ENCODE measurements around the gene SLIT3. TPM values are rescaled to one million over a fixed set of nuclear protein-coding genes. Genes with fewer than 3 reads are reported as not detected.

SLIT3 gene
- total and polyA plus RNA-seq, 4 donors: 18.1 to 22.5 (median 19.5) TPM

DNA sequence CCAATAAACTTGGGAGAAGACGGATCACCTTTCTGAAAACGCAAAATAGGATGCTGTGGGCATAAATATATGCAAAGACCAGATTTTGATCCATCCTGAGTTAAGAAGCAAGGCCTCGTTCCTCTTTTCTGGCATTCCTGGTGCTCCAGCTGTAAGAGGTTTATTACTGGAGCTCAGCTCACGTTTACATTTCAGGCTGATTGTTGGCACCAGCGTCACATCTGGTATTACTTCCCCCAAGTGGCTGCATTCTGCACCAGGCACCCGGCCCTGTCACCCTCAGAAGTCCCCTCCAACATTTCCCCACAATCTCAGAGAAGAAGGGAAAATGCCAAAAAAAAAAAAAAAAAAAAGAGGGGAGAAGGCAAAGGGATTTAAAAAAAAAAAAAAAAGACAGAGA lies 348.7 kb downstream of the SLIT3 start:
- H3K27me3 ChIP-seq (ENCODE audit: control insufficient read depth, insufficient read depth, low read length): no peaks in the 10 kb centered on the region
- H3K9me3 ChIP-seq (ENCODE audit: control insufficient read depth, insufficient read depth, low read length): no peaks in the 10 kb centered on the region
- H3K4me1 ChIP-seq (ENCODE audit: control insufficient read depth, insufficient read depth, low read length): peaks cover 6% of the 10 kb centered on the region
- H3K36me3 ChIP-seq (ENCODE audit: control insufficient read depth, insufficient read depth, low read length): no peaks in the 10 kb centered on the region
- H3K4me3 ChIP-seq (ENCODE audit: low read depth, low read length): no peak overlapping the region
- no peak overlapping the region for H3K27ac ChIP-seq (ENCODE audit: low read depth, low read length)
- WGBS (ENCODE audit: insufficient coverage): 94% methylated on average over 3 of the region's 6 CpGs
- no peak for DNase-seq (ENCODE audit: low read depth in 4 of 6, low spot score in 6 of 6)

DNA sequence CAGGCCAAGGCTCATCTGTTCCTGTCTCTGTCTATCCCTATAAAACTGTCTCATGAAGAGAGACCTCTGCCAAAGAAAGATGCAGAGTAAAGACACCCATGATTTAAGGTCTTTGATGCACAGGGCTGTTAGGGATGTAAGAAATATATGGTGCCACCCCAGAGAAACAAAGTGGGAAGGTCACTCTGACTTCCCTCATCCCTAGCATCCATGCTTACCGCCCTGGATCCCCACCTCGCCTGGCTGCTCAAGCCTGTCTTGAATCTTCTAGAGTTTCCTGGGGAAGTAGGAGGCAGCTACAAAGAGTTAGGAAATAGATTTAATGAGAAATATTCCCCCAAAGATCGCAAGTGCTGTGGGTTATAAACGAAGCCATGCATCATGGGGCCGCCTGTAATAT lies 349.2 kb downstream of the SLIT3 start:
- 90% methylated on average over 3 of the region's 5 CpGs for WGBS (ENCODE audit: insufficient coverage)
- Histone ChIP-seq H3K27ac (ENCODE audit: low read depth, low read length) (no peak overlapping the region), H3K4me3 (ENCODE audit: low read depth, low read length) (no peak overlapping the region), H3K9me3 (ENCODE audit: control insufficient read depth, insufficient read depth, low read length) (no peaks in the 10 kb centered on the region), H3K27me3 (ENCODE audit: control insufficient read depth, insufficient read depth, low read length) (no peaks in the 10 kb centered on the region), H3K4me1 (ENCODE audit: control insufficient read depth, insufficient read depth, low read length) (peaks cover 9% of the 10 kb centered on the region), H3K36me3 (ENCODE audit: control insufficient read depth, insufficient read depth, low read length) (no peaks in the 10 kb centered on the region)
- DNase-seq (ENCODE audit: low read depth in 4 of 6, low spot score in 6 of 6): no peak

GRCh38 chr5:168951356-168951755 lies 349.6 kb downstream of the SLIT3 start:
- Histone ChIP-seq H3K27me3 (ENCODE audit: control insufficient read depth, insufficient read depth, low read length) (no peaks in the 10 kb centered on the region), H3K4me3 (ENCODE audit: low read depth, low read length) (no peak overlapping the region), H3K4me1 (ENCODE audit: control insufficient read depth, insufficient read depth, low read length) (peaks cover 9% of the 10 kb centered on the region), H3K9me3 (ENCODE audit: control insufficient read depth, insufficient read depth, low read length) (no peaks in the 10 kb centered on the region), H3K36me3 (ENCODE audit: control insufficient read depth, insufficient read depth, low read length) (no peaks in the 10 kb centered on the region), H3K27ac (ENCODE audit: low read depth, low read length) (no peak overlapping the region)
- no peak for DNase-seq (ENCODE audit: low read depth in 4 of 6, low spot score in 6 of 6)
- no CpG with 5 or more reads among the region's 1 CpG for WGBS (ENCODE audit: insufficient coverage)

DNA sequence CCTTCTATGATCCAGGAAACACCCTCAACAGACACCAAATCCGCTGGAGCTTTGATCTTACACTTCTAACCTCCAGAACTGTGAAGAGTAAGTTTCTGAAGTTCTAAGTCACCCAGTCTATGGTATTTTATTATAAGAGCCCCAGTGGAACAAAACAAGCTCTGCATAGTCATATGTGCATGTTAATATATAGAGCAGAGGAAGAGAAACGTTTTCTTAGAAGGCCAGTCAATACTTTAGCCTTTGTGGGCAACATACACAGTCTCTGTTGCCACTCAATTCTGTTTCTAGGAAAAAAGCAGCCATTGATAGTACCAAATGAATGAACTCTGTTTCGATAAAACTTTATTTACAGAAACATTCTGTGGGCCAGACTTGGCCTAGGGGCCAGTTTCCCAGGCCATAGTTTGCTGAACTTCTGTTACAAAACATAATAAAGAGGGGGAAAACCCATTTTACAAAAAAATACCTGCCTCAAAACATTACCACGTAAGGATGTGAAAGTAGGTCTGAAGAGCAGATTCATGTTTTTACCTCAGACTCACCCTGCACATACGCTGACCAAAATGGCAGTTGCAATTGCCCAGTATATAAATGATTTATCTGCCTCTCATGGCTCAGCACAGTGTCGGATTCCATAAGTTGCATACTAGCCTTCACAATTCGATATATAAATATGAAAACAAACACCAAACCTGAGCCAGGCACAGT lies 350.5 kb downstream of the SLIT3 start:
- no peak for DNase-seq (ENCODE audit: low read depth in 4 of 6, low spot score in 6 of 6)
- Histone ChIP-seq H3K4me3 (ENCODE audit: low read depth, low read length) (no peak overlapping the region), H3K9me3 (ENCODE audit: control insufficient read depth, insufficient read depth, low read length) (no peaks in the 10 kb centered on the region), H3K4me1 (ENCODE audit: control insufficient read depth, insufficient read depth, low read length) (peaks cover 7% of the 10 kb centered on the region), H3K27me3 (ENCODE audit: control insufficient read depth, insufficient read depth, low read length) (no peaks in the 10 kb centered on the region), H3K27ac (ENCODE audit: low read depth, low read length) (no peak overlapping the region), H3K36me3 (ENCODE audit: control insufficient read depth, insufficient read depth, low read length) (no peaks in the 10 kb centered on the region)
- 95% methylated on average over 3 of the region's 7 CpGs for WGBS (ENCODE audit: insufficient coverage)

DNA sequence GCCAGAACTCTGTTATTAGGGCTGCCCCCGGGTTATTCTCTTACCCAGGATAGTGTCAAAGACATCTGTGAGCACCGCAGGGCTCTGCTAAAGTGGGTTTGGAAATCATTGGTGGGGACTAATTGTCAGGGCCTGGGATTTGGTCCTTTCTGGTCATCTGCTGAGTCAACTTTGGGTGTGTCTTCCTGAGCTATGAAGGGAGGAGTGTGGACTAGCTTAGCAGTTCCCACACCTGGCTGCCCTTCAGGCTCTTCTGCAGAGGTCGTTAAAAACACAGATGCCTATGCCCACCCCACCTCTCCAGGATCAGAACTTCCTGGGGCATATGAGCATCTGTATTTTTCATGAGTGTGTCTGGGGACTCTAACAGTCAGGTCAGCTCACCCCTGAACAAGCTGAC lies 352.2 kb downstream of the SLIT3 start:
- Histone ChIP-seq H3K9me3 (ENCODE audit: control insufficient read depth, insufficient read depth, low read length) (no peaks in the 10 kb centered on the region), H3K27ac (ENCODE audit: low read depth, low read length) (no peak overlapping the region), H3K27me3 (ENCODE audit: control insufficient read depth, insufficient read depth, low read length) (no peaks in the 10 kb centered on the region), H3K4me1 (ENCODE audit: control insufficient read depth, insufficient read depth, low read length) (peaks cover 5% of the 10 kb centered on the region), H3K36me3 (ENCODE audit: control insufficient read depth, insufficient read depth, low read length) (no peaks in the 10 kb centered on the region), H3K4me3 (ENCODE audit: low read depth, low read length) (no peak overlapping the region)
- 82% methylated on average over 2 of the region's 3 CpGs for WGBS (ENCODE audit: insufficient coverage)
- no peak for DNase-seq (ENCODE audit: low read depth in 4 of 6, low spot score in 6 of 6)

- Histone ChIP-seq H3K27ac (ENCODE audit: low read depth, low read length) (no peak overlapping the region), H3K9me3 (ENCODE audit: control insufficient read depth, insufficient read depth, low read length) (no peaks in the 10 kb centered on the region), H3K36me3 (ENCODE audit: control insufficient read depth, insufficient read depth, low read length) (no peaks in the 10 kb centered on the region), H3K4me3 (ENCODE audit: low read depth, low read length) (no peak overlapping the region), H3K27me3 (ENCODE audit: control insufficient read depth, insufficient read depth, low read length) (no peaks in the 10 kb centered on the region), H3K4me1 (ENCODE audit: control insufficient read depth, insufficient read depth, low read length) (peaks cover 5% of the 10 kb centered on the region)
- DNase-seq (ENCODE audit: low read depth in 4 of 6, low spot score in 6 of 6): peak in 2 of 6 donors; percentile 62 to 69
- WGBS (ENCODE audit: insufficient coverage): 29% methylated on average over 4 of the region's 5 CpGs
Observed at GRCh38 chr5:168947212-168947868, 353.6 kb downstream of the SLIT3 start.

GRCh38 chr5:168946363-168946762 lies 354.6 kb downstream of the SLIT3 start:
- DNase-seq (ENCODE audit: low read depth in 4 of 6, low spot score in 6 of 6): peak in 2 of 6 donors; percentile 36 to 83
- 76% methylated on average over 5 of the region's 6 CpGs for WGBS (ENCODE audit: insufficient coverage)
- no peaks in the 10 kb centered on the region for H3K9me3 ChIP-seq (ENCODE audit: control insufficient read depth, insufficient read depth, low read length)
- H3K4me3 ChIP-seq (ENCODE audit: low read depth, low read length): no peak overlapping the region
- H3K27me3 ChIP-seq (ENCODE audit: control insufficient read depth, insufficient read depth, low read length): no peaks in the 10 kb centered on the region
- H3K27ac ChIP-seq (ENCODE audit: low read depth, low read length): no peak overlapping the region
- peaks cover 5% of the 10 kb centered on the region for H3K4me1 ChIP-seq (ENCODE audit: control insufficient read depth, insufficient read depth, low read length)
- H3K36me3 ChIP-seq (ENCODE audit: control insufficient read depth, insufficient read depth, low read length): no peaks in the 10 kb centered on the region

DNA sequence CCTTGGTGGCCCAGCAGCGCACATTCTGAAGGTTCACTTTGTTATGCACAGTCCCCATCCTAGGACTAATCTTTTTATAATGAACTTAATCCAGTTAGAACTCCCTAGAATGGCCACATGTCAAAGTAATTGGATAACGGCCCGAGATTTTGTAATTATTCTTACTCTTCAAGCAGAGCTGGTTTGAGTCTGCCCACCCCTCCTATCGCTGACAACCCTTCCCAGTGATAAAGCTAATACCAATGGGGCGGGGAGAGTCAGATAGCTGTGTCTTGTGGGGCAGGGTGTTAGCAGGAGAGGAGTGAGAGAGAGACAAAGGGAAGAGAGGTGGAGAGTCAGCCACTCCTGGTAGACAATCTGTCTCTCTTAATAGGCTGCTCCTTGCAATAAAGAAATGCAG lies 356.9 kb downstream of the SLIT3 start:
- peaks cover 5% of the 10 kb centered on the region for H3K4me1 ChIP-seq (ENCODE audit: control insufficient read depth, insufficient read depth, low read length)
- peak in 1 of 6 donors; percentile 62 for DNase-seq (ENCODE audit: low read depth in 4 of 6, low spot score in 6 of 6)
- 83% methylated on average over 1 of the region's 5 CpGs for WGBS (ENCODE audit: insufficient coverage)

DNA sequence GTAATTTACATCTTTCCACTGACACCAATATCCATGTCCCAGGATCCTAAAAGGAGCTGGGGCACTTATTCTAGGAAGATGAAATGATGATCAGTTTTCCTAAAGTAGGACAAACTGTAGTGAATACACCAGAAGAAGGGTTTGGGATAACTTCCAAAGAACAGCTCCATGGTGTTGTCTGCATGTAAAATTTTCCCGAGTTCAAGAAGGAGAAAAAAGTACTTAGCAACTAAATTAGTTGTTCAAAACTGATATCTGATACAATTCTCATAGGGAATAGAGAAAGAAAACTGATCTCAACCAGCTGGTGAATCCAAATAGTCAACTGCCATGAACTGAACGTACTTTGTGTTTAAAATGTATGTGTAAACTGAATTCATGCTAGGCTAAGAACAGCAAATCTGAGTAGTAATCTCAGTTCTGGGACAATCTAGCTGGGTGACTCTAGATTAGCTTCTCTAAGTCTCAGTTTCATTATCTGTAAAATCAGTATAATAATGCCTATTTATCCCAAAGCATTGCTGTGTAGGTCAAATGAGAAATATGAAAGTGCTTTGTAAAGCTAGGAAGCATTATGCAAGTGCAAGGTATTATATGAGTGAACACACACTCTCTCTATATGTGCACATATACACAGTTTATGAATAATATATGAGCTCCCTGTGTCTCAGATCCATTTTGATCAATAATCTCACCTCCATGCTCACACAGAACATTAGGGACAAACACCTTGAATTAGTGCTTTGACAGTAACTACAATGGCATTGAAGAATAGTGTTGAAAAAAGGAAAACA lies 357.7 kb downstream of the SLIT3 start:
- no peaks in the 10 kb centered on the region for H3K27me3 ChIP-seq (ENCODE audit: control insufficient read depth, insufficient read depth, low read length)
- H3K9me3 ChIP-seq (ENCODE audit: control insufficient read depth, insufficient read depth, low read length): no peaks in the 10 kb centered on the region
- no peak overlapping the region for H3K4me3 ChIP-seq (ENCODE audit: low read depth, low read length)
- WGBS (ENCODE audit: insufficient coverage): no CpG with 5 or more reads among the region's 2 CpGs
- no peak overlapping the region for H3K27ac ChIP-seq (ENCODE audit: low read depth, low read length)
- H3K4me1 ChIP-seq (ENCODE audit: control insufficient read depth, insufficient read depth, low read length): peaks cover 5% of the 10 kb centered on the region
- no peaks in the 10 kb centered on the region for H3K36me3 ChIP-seq (ENCODE audit: control insufficient read depth, insufficient read depth, low read length)
- DNase-seq (ENCODE audit: low read depth in 4 of 6, low spot score in 6 of 6): no peak

More for the DNA sequence above, 356.9 kb downstream of the SLIT3 start:
- no peaks in the 10 kb centered on the region for H3K27me3 ChIP-seq (ENCODE audit: control insufficient read depth, insufficient read depth, low read length)
- no peak overlapping the region for H3K4me3 ChIP-seq (ENCODE audit: low read depth, low read length)
- H3K36me3 ChIP-seq (ENCODE audit: control insufficient read depth, insufficient read depth, low read length): no peaks in the 10 kb centered on the region
- no peaks in the 10 kb centered on the region for H3K9me3 ChIP-seq (ENCODE audit: control insufficient read depth, insufficient read depth, low read length)
- H3K27ac ChIP-seq (ENCODE audit: low read depth, low read length): no peak overlapping the region
